ENCODE results near the gene EPAS1.

GRCh38 chr2:46331109-46331766, 34.0 kb downstream of the EPAS1 start:
- TF ChIP-seq, protein P1, sequence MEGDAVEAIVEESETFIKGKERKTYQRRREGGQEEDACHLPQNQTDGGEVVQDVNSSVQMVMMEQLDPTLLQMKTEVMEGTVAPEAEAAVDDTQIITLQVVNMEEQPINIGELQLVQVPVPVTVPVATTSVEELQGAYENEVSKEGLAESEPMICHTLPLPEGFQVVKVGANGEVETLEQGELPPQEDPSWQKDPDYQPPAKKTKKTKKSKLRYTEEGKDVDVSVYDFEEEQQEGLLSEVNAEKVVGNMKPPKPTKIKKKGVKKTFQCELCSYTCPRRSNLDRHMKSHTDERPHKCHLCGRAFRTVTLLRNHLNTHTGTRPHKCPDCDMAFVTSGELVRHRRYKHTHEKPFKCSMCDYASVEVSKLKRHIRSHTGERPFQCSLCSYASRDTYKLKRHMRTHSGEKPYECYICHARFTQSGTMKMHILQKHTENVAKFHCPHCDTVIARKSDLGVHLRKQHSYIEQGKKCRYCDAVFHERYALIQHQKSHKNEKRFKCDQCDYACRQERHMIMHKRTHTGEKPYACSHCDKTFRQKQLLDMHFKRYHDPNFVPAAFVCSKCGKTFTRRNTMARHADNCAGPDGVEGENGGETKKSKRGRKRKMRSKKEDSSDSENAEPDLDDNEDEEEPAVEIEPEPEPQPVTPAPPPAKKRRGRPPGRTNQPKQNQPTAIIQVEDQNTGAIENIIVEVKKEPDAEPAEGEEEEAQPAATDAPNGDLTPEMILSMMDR (IDR thresholded peaks at IDR 0.05): peak in 1 of 7 experiments; percentile 5
- no peak for TF ChIP-seq POLR2A (IDR thresholded peaks at IDR 0.05)
